Inferior parietal cortex (tissue), 1 donor: Measurements from ENCODE around the gene MAP2K4.
"Not testable (repeated sequence)": the region's sequence is repeated elsewhere in the genome, so short reads cannot be mapped to it uniquely, and the experiment has no call there.

ENCODE experiments used
- DNase-seq: peaks from one replicate; pipeline ENCODE4 v3.0.0-alpha.2; 2016; ENCODE audit errors: extremely low spot score

The MAP2K4 gene

DNA sequence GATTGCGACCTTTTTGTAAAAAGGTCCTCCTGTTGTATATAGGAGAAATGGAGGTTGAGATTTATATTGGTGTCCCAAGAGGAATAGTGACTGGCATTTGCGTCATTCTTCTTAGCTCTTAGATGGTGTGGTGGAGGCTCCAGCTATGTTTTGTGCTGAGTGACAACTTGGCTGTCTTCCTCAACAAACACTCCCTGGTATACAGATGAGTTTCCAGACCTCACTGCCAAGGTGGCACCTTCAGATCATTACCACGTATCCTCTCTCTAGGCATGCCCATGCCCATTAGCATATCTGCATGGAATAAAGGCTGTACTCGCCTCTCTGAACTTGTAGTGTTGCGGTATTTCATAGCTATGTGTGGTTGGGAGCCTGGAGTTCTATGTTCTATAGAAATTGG is 120.0 kb downstream of the MAP2K4 start:
- no peak for DNase-seq

DNA sequence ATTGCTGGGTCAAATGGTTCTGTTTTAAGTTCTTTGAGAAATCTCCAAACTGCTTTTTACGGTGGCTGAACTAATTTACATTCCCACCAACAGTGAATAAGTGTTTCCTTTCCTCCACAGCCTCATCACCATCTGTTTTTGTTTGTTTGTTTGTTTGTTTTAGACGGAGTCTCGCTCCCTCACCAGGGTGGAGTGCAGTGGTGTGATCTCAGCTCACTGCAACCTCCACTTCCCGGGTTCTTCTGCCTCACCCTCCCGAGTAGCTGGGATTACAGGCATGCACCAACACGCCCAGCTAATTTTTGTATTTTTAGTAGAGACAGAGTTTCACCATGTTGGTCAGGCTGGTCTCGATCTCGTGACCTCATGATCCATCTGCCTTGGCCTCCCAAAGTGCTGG is 141.5 kb downstream of the MAP2K4 start:
- not testable (repeated sequence) for DNase-seq

DNA sequence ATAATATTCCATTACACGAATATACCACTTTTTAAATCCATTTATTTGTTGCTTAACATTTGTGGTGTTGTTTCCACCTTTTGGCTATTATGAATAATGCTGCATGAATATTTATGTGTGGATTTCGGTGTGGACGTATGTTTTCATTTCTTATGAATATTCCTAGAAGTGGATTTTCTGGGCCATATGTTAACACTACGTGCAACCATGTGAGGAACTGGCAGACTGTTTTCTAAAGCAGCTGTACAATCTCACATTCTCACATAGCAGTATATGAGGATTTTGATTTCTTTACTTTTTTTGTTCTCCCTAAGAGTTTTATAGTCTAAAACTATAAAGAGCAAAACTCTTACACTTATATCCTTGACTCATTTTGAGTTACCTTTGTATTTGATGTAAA is 143.4 kb downstream of the MAP2K4 start:
- DNase-seq = no peak

- DNase-seq = no peak
Measured at GRCh38 chr17:12178644-12179330, 158.1 kb downstream of the MAP2K4 start.

DNA sequence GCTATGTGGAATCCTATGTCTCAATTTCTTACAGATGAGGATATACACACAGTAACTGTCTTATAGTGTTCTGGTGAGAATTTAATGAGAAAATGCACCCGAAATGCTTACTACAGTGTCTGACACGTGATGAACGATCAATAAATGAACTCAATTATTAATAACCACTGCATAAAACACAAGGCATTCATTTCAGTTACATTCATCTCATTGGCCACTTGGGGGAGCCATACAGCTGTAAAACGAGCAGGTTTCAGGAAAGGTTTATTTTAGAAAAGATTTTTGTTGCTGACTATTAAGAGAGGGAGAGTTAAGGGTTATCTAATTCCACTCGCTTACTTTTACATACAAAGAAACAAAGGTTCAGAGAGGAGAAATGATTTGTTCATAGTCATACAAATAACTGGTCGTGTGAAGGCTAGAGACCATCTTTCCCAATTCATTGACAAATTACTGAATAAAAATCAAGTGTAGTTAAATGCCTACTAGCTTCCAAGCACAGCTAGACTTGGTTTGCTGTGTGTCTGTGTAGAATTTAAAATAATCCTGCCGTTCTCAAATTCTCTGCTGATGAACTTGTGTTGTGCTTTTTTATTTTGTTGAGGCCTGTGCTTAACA is 160.1 kb downstream of the MAP2K4 start:
- peak; percentile 84 for DNase-seq

GRCh38 chr17:12187658-12188057 is 167.0 kb downstream of the MAP2K4 start:
- DNase-seq = no peak

- DNase-seq = no peak
Measured at GRCh38 chr17:12193144-12193735, 172.6 kb downstream of the MAP2K4 start.
